H1 (cell line): Measurements from ENCODE around the gene RABGGTA. TPM values are rescaled to one million over a fixed set of nuclear protein-coding genes. Genes with fewer than 3 reads are reported as not detected.

ENCODE experiments used
- RFX5 ChIP-seq: IDR thresholded peaks from 2 replicates; pipeline ENCODE4 v1.6.1; 2011; ENCODE audit warnings: low read depth, low read length, improper control_type of control experiment, borderline replicate concordance
- polyA plus RNA-seq, 7 experiments: library from polyadenylated mRNA; depleted of rRNA in 3 of 7; stranded (reverse) in 5 of 7; unstranded in 2 of 7; fragments of >200 nt in 5 of 7; fragments of 200-250 nt in 2 of 7; gene quantifications; 1 replicate in 5 of 7; 2 replicates in 1 of 7; 4 replicates in 1 of 7; pipeline versions ENCODE4 v1.2.1 to v1.2.3, GENCODE V29; 2011 to 2013; ENCODE audit warnings: missing spikeins in 2 of 7, mixed read lengths in 2 of 7
- total RNA-seq: library from RNA; stranded (reverse); fragmentation: NEBNext Ultra II Directional; extraction: Animal tissue kit (Norgen Biotek cat#: 25700); gene quantifications from 2 replicates; pipeline ENCODE4 v1.2.1, GENCODE V29; 2021

Gene RABGGTA
- total and polyA plus RNA-seq, 2 of the 8 experiments (the other 6 are each of a cell fraction or from before 2014, with no cell fraction given) = 16.0 to 49.8 TPM

GRCh38 chr14:24241829-24242443, 29.5 kb downstream of the RABGGTA start (continued):
- TF ChIP-seq RFX5 = no peak
